H9 (cell line): ENCODE data around the gene NTRK2. TPM values are rescaled to one million over a fixed set of nuclear protein-coding genes. Genes with fewer than 3 reads are reported as not detected.

ENCODE experiments used
- DNase-seq: peaks from one replicate; pipeline ENCODE4 v3.0.0-alpha.2; 2017
- H2AFZ ChIP-seq: one replicate; pipeline ENCODE4 v1.6.1; 2013; ENCODE audit warnings: mild to moderate bottlenecking, low read length, control low read depth, moderate library complexity
- H2AK5ac ChIP-seq: 2 replicates; pipeline ENCODE4 v1.6.1; 2013; ENCODE audit warnings: low read length, control low read depth, mixed read lengths; ENCODE audit not compliant: insufficient read length
- H2BK120ac ChIP-seq: one replicate; pipeline ENCODE4 v1.6.1; 2013; ENCODE audit warnings: low read depth, mild to moderate bottlenecking, low read length, control low read depth, inconsistent platforms; ENCODE audit not compliant: poor library complexity, severe bottlenecking
- H2BK12ac ChIP-seq: 2 replicates; pipeline ENCODE4 v1.6.1; 2013; ENCODE audit warnings: low read length, control low read depth, mixed read lengths, low read depth; ENCODE audit not compliant: insufficient read length
- H2BK15ac ChIP-seq: 2 replicates; pipeline ENCODE4 v1.6.1; 2013; ENCODE audit warnings: low read depth, low read length, control low read depth
- H2BK20ac ChIP-seq: one replicate; pipeline ENCODE4 v1.6.1; 2013; ENCODE audit warnings: low read depth, mild to moderate bottlenecking, low read length, control low read depth, inconsistent platforms; ENCODE audit not compliant: poor library complexity, severe bottlenecking
- H2BK5ac ChIP-seq: 2 replicates; pipeline ENCODE4 v1.6.1; 2013; ENCODE audit warnings: low read length, control low read depth, mixed read lengths; ENCODE audit not compliant: insufficient read length
- H3K14ac ChIP-seq: 2 replicates; pipeline ENCODE4 v1.6.1; 2013; ENCODE audit warnings: low read length, control low read depth; ENCODE audit not compliant: insufficient read depth
- H3K18ac ChIP-seq: 2 replicates; pipeline ENCODE4 v1.6.1; 2013; ENCODE audit warnings: low read depth, mild to moderate bottlenecking, mixed read lengths, low read length, control low read depth; ENCODE audit not compliant: insufficient read length
- H3K23ac ChIP-seq: 2 replicates; pipeline ENCODE4 v1.6.1; 2013; ENCODE audit warnings: low read length, control low read depth, mixed read lengths, low read depth; ENCODE audit not compliant: insufficient read length
- H3K23me2 ChIP-seq: 2 replicates; pipeline ENCODE4 v1.6.1; 2013; ENCODE audit warnings: low read depth, mild to moderate bottlenecking, mixed read lengths, low read length, control low read depth; ENCODE audit not compliant: insufficient read length, poor library complexity, severe bottlenecking
- H3K27ac ChIP-seq: 2 replicates; pipeline ENCODE4 v1.5.1; 2013; ENCODE audit warnings: low read length, control low read depth, mixed read lengths, low read depth; ENCODE audit not compliant: insufficient read length
- H3K27me3 ChIP-seq: 2 replicates; pipeline ENCODE4 v1.6.1; 2013; ENCODE audit warnings: low read length, control low read depth, inconsistent platforms; ENCODE audit not compliant: insufficient read depth
- H3K4ac ChIP-seq: 2 replicates; pipeline ENCODE4 v1.6.1; 2013; ENCODE audit warnings: low read depth, mild to moderate bottlenecking, control low read depth, inconsistent platforms, low read length, moderate library complexity
- H3K4me1 ChIP-seq: 2 replicates; pipeline ENCODE4 v1.6.1; 2013; ENCODE audit warnings: low read length, control low read depth, inconsistent platforms; ENCODE audit not compliant: insufficient read depth
- H3K4me2 ChIP-seq: 2 replicates; pipeline ENCODE4 v1.6.1; 2013; ENCODE audit warnings: low read length, control low read depth, mixed read lengths; ENCODE audit not compliant: insufficient read length, insufficient read depth
- H3K56ac ChIP-seq: 2 replicates; pipeline ENCODE4 v1.6.1; 2013; ENCODE audit warnings: low read depth, mild to moderate bottlenecking, mixed read lengths, low read length, control low read depth; ENCODE audit not compliant: insufficient read length
- H3K79me1 ChIP-seq: 2 replicates; pipeline ENCODE4 v1.6.1; 2013; ENCODE audit warnings: low read depth, mild to moderate bottlenecking, moderate library complexity, low read length, control low read depth, inconsistent platforms; ENCODE audit not compliant: insufficient read depth, poor library complexity, severe bottlenecking
- H3K79me2 ChIP-seq: 2 replicates; pipeline ENCODE4 v1.6.1; 2013; ENCODE audit warnings: low read length, control low read depth, inconsistent platforms; ENCODE audit not compliant: insufficient read depth
- H3K9ac ChIP-seq: 2 replicates; pipeline ENCODE4 v1.6.1; 2013; ENCODE audit warnings: low read length, control low read depth, mixed read lengths; ENCODE audit not compliant: insufficient read length; ENCODE audit errors: extremely low read depth
- H3K9me3 ChIP-seq: one replicate; pipeline ENCODE4 v1.6.1; 2013; ENCODE audit warnings: low read depth, low read length, inconsistent platforms; ENCODE audit not compliant: control insufficient read depth
- H3T11ph ChIP-seq: one replicate; pipeline ENCODE4 v1.6.1; 2013; ENCODE audit warnings: mild to moderate bottlenecking, low read length, control low read depth, inconsistent platforms
- H4K20me1 ChIP-seq: one replicate; pipeline ENCODE4 v1.6.1; 2013; ENCODE audit not compliant: control insufficient read depth, insufficient read length, insufficient read depth
- H4K5ac ChIP-seq: 2 replicates; pipeline ENCODE4 v1.6.1; 2013; ENCODE audit warnings: low read depth, mild to moderate bottlenecking, mixed read lengths, low read length, control low read depth; ENCODE audit not compliant: insufficient read length
- H4K8ac ChIP-seq: replicated peaks from 2 replicates; pipeline ENCODE4 v1.6.1; 2013; ENCODE audit warnings: low read length, control low read depth, mixed read lengths, low read depth; ENCODE audit not compliant: insufficient read length
- H4K91ac ChIP-seq: 2 replicates; pipeline ENCODE4 v1.6.1; 2013; ENCODE audit warnings: low read depth, mild to moderate bottlenecking, moderate library complexity, mixed read lengths, low read length, control low read depth; ENCODE audit not compliant: insufficient read length
- H3K27ac Mint-ChIP-seq, 3 experiments: 2 replicates in 2 of 3; 3 replicates in 1 of 3; pipeline ENCODE4 v1.8.0; 2020 to 2021; ENCODE audit warnings: mixed read lengths in 3 of 3, mild to moderate bottlenecking in 1 of 3, moderate library complexity in 1 of 3
- H3K27me3 Mint-ChIP-seq: 2 replicates; pipeline ENCODE4 v1.8.0; 2021; ENCODE audit warnings: low read depth, mild to moderate bottlenecking, moderate library complexity, mixed read lengths
- H3K36me3 Mint-ChIP-seq, 3 experiments: 2 replicates in 2 of 3; 3 replicates in 1 of 3; pipeline ENCODE4 v1.8.0; 2020 to 2021; ENCODE audit warnings: low read depth in 3 of 3, mixed read lengths in 3 of 3; ENCODE audit not compliant: insufficient read depth in 1 of 3
- H3K4me1 Mint-ChIP-seq, 2 experiments: 2 replicates each; pipeline ENCODE4 v1.8.0; 2020; ENCODE audit warnings: mixed read lengths in 2 of 2
- H3K4me3 Mint-ChIP-seq, 2 experiments: 2 replicates in 1 of 2; 3 replicates in 1 of 2; pipeline ENCODE4 v1.8.0; 2020 to 2021; ENCODE audit warnings: mild to moderate bottlenecking in 2 of 2, mixed read lengths in 2 of 2, moderate library complexity in 1 of 2
- H3K9me3 Mint-ChIP-seq, 2 experiments: 2 replicates in 1 of 2; 3 replicates in 1 of 2; pipeline ENCODE4 v1.8.0; 2020; ENCODE audit warnings: mild to moderate bottlenecking in 2 of 2, mixed read lengths in 2 of 2, moderate library complexity in 1 of 2
- WGBS: extraction: QIAGEN DNeasy Blood & Tissue Kit; methylation state at CpG from one replicate; pipeline ENCODE4 v1.1.7; 2013; ENCODE audit warnings: missing lambda C conversion rate, low lambda C conversion rate, mixed read lengths; ENCODE audit not compliant: insufficient read length; ENCODE audit errors: extremely low coverage; 5-methylcytosine and 5-hydroxymethylcytosine counted together
- total RNA-seq: library from RNA; stranded (reverse); gene quantifications from 2 replicates; pipeline ENCODE4 v1.2.1, GENCODE V29; 2021
- TF ChIP-seq, protein P1 (sequence below): fragments of 200-600 bp; sonication (generic); conservative IDR thresholded peaks from 3 replicates; pipeline ENCODE4 v1.8.0; 2021; ENCODE audit warnings: antibody characterized with exemption, mild to moderate bottlenecking

NTRK2 gene
- total RNA-seq, 1 experiment from 2014 or later, result 0.02 TPM

DNA sequence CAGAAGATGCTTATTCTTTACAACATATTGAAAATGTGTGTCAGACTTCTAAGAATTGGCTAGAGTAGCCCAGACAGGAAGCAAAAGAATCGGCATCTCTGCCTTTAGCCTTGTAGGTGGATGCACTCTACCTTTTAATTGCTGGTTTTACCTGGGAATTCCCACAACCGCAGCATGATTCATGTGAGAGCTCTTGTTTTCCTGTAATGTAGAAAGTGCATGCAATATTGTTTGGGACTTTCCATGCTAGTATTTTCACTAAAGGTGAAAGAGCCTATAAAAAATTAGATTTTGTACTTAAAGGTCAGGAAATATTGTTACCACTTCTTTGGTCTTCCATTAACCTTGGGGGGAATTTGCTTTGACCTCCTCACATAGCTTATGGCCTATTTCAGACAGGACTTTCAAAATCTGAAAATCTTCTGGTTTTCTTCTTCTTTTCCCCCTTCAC lies 89.8 kb downstream of the NTRK2 start:
- WGBS, result no CpG with 5 or more reads among the region's 2 CpGs
- no peak overlapping the region for H3K9ac ChIP-seq
- H3K23ac ChIP-seq, result no peak overlapping the region
- no peaks in the 10 kb centered on the region for H3K79me2 ChIP-seq
- H2AK5ac ChIP-seq, result no peak overlapping the region
- no peak overlapping the region for H3K4me3 Mint-ChIP-seq
- H4K20me1 ChIP-seq, result no peaks in the 10 kb centered on the region
- no peak overlapping the region for H3K27ac Mint-ChIP-seq
- no peak for DNase-seq
- H3K27me3 ChIP-seq, result no peaks in the 10 kb centered on the region
- H3K4me1 Mint-ChIP-seq, result no peaks in the 10 kb centered on the region
- peaks cover 0 to 3% (median 0%) of the 10 kb centered on the region in 3 experiments; a peak in 1 of 7 replicates for H3K36me3 Mint-ChIP-seq
- H3K14ac ChIP-seq, result no peak overlapping the region
- H3K4me1 ChIP-seq, result no peaks in the 10 kb centered on the region
- H3T11ph ChIP-seq, result no peak overlapping the region
- H2BK15ac ChIP-seq, result no peak overlapping the region
- no peak overlapping the region for H3K4me2 ChIP-seq
- H2BK120ac ChIP-seq, result no peak overlapping the region
- no peak overlapping the region for H4K5ac ChIP-seq
- TF ChIP-seq, protein P1, sequence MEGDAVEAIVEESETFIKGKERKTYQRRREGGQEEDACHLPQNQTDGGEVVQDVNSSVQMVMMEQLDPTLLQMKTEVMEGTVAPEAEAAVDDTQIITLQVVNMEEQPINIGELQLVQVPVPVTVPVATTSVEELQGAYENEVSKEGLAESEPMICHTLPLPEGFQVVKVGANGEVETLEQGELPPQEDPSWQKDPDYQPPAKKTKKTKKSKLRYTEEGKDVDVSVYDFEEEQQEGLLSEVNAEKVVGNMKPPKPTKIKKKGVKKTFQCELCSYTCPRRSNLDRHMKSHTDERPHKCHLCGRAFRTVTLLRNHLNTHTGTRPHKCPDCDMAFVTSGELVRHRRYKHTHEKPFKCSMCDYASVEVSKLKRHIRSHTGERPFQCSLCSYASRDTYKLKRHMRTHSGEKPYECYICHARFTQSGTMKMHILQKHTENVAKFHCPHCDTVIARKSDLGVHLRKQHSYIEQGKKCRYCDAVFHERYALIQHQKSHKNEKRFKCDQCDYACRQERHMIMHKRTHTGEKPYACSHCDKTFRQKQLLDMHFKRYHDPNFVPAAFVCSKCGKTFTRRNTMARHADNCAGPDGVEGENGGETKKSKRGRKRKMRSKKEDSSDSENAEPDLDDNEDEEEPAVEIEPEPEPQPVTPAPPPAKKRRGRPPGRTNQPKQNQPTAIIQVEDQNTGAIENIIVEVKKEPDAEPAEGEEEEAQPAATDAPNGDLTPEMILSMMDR, result no peak
- H3K56ac ChIP-seq, result no peak overlapping the region
- H2BK12ac ChIP-seq, result no peak overlapping the region
- H3K9me3 Mint-ChIP-seq, result peaks cover 0 to 2% of the 10 kb centered on the region in 2 experiments; a peak in 1 of 5 replicates
- H3K27ac ChIP-seq, result no peak overlapping the region
- H3K27me3 Mint-ChIP-seq, result peaks cover 1% of the 10 kb centered on the region; the same call in 1 of the 2 replicates
- H2BK5ac ChIP-seq, result no peak overlapping the region
- no peak overlapping the region for H4K91ac ChIP-seq
- H3K23me2 ChIP-seq, result no peaks in the 10 kb centered on the region
- H2BK20ac ChIP-seq, result no peak overlapping the region
- H3K18ac ChIP-seq, result no peak overlapping the region
- H3K9me3 ChIP-seq, result no peaks in the 10 kb centered on the region
- H4K8ac ChIP-seq, result no peak overlapping the region
- H3K79me1 ChIP-seq, result no peaks in the 10 kb centered on the region
- no peak overlapping the region for H2AFZ ChIP-seq
- no peak overlapping the region for H3K4ac ChIP-seq
